ENCODE measurements around the gene BLM.
A peak's percentile ranks its signal among the peaks of the same experiment; 100 is the strongest.

BLM gene

DNA sequence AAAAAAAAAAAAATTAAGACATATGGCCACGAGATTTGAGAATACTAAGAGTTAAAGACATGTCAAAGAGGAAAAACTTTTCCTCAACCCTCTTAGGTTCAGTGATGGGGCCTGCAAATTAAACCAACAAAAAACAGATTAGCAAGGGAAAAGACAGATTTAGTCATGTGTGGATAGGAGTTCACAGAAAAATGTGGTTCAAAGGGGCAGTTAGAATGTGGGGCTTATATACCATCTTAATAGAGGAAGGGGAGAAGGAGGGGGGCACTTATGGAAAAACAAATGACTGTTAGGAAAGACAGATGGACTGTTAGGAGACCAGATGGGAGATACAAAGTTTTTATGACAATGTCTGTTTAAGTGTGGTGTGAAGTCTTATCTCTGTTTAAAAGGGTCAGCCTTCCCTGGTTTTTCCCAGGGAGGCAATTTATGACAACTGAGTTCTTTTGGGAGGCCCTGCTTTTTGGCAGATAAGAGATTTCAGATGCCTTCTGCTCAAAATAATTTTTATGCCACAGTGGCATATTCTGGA lies 82.6 kb downstream of the BLM start:
- no peak for DNase-seq

DNA sequence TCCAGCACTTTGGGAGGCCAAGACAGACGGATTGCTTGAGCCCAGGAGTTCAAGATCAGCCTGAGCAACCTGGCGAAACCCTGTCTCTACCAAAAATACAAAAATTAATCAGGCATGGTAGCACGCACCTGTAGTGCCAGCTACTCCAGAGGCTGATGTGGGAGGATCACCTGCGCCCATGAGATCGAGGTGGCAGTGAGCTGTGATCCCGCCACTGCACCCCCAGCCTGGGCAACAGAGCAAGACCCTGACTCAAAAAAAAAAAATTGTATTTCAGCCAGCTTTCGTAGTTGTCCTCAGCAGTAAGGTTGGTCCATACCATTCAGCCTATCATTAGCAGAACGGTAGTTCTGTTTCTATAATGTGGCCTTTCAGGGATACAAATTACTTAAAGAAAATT lies 84.7 kb downstream of the BLM start:
- no peak for DNase-seq

DNA sequence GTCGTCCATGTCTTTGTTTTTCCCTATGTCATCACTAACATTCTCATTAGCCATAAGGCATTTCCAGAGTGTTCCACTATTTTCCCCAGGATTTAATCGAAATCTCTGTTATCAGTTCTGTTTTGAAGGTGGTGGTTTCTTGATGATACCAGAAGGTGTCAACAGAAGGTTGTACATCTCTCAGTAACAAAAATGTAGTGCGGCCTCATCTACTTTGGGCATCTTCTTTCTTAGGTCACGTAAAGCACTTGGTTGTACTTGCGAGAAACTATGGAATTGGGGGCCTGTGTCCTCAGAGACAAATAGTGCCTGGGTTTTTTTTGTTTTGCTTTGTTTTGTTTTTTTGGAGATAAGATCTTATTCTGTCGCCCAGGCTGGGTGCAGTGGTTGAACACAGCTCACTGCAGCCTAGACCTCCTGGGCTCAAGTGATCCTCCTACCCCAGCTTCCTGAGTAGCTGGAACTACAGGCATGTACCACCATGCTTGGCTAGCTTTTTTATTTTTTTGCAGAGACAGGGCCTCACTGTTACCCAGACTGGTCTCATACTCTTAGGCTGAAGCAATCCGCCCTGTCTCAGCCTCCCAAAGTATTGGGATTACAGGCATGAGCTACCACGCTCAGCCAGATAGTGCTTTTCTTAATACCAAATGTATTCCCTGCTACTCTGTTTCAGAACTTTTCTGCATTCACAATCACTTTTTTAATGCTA lies 90.1 kb downstream of the BLM start:
- no peak for DNase-seq

DNA sequence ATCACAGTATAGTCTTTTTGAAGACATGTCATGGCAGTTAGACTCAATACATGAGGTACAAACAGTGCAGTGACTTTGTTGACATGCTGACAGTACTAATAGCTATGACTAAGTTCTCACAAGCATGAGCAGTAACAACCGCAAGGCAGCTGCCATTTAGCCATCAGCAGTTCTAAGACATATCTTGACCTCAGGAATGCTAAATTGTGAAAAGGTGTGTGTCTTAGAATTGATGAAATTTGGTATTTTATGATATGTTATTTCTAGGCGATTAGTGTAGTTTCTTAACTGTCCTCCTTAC lies 90.6 kb downstream of the BLM start:
- peak; percentile 42 for DNase-seq

DNA sequence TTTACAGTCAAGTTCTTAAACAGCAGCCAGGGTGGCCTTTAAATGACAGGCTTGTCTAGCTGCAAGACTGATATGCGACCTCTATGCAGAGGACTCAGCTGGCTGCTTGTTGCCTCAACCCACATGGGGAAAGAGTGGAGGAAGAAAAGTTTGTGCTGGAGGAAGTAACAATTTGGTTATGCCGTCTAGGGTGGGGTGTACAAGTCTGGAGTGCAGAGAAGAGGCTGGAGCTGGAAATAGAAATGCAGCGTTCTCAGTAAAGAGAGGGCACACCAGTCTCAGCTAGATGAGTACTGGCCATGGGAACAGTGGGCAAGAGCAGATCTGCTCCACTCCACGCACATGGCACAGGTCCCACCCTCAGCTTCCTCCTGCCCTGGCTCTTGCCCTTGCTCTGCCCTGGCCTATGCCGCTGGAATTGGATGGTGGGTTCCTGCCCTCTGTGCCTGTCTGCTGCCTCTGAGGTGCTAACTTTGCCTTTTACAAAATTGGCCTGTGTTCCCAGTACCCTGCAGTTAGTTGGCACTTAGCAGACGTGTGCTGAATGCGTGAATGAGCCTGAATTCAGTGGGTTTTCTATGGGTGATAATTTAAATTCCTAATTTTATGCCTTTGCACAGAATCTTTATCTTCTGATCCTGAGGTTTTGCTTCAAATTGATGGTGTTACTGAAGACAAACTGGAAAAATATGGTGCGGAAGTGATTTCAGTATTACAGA lies 91.5 kb downstream of the BLM start:
- DNase-seq: no peak

DNA sequence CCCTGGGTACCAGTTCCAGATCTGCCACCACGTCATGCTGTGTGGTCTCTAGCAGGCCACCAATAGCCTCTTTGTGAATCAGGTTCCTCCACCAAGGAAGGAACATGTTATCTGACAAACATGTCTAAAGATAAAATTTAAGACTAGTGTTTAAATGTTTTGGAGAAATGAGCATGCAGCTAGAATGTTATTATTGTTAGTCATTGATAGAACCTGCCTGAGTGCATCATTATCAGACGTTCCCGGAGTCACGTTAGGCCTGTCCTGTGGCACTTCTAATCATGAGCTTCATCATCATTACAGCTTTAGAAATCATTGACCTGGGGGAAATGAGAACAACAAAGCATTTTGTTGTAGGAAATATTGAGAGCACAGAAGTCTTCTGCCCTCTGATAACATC lies 92.4 kb downstream of the BLM start:
- no peak for DNase-seq

DNA sequence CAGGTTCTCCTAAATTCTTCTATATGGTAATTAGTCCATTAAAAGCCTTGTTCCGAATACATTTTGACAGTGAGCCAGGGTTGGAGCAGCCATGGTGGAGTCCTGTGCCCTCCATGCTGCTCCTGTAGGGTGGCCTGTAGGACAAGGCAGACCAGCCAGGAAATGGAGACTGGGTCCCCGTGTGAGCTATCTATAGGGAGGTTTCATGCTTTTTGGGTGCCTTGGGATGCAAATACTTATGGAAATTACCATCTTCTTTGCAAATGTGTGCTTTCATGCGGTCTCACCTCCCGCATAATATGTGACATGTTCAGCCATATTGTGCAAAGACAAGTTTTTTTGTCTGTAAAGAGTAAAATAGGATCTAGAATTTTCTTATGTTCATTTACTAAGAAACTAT lies 93.2 kb downstream of the BLM start:
- no peak for DNase-seq

DNA sequence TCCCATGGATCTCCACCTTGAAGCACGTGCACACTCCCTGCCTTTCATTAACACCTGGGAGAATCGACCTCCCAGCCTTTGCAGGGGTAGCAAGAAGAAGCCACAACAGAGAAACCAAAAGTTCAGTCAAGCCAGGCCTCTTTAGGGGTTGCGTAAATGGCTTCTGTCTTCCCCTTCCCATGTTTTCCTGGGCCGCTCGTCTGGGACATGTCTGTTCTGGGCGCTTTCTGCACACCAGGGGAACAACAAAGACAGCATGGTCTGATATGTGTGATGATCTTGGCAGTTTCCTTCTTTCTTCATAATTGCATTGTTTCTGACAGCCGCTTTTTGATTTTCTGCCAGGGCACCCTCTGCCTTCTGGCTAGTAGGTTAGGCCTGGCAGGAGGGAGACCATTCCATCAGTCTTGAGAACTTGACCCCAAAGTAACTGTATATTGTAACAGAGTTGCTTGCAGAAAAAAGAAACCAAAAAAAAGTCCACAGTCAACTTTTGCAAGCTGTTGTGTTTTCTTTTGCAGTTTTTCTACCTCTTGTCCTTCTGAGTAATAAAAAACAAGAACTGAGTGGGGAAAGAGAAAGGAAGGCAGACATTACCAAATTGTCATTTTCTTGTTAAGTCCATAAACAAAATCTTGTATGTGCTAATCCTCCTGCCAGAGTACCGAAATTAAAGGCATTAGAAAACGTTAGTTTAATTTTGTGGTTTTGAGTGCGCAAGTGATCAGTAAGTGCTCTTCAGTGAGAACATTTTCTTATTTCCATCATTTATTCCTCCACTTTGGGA lies 95.2 kb downstream of the BLM start:
- DNase-seq: no peak

DNA sequence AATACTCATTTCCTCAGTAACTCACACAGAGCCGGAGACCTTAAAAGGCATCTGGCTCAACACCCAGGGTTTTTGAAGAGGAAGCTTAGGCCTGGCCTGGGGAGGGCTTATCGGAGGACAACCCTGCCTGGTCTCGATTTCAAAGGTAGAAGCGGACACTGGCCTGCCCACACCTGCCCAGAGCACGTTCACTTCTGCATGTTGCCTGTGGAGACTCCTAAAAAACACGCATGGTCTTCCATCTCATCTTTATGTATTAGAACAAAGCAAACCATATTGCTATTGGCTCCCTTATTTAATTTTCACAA lies 95.8 kb downstream of the BLM start:
- no peak for DNase-seq

DNA sequence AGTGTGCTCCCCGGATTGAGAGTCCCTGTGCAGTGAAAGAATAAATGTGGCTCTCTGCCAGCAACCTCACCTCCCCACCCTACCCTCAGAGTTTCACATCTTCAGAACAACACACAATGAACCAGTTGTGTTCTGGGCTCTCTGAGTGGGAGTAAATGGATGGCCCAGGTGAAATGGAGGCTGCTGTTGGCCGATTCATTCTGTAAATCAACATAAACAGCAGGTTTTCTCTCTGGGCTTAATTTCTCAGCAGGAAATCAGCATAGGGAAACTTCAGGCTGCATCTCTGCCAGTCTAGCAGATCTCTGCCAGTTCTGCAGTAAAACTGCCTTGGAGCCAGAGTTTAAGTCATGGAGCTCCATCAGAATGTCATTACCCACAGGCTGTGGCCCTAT lies 96.6 kb downstream of the BLM start:
- peak; percentile 61 for DNase-seq

DNA sequence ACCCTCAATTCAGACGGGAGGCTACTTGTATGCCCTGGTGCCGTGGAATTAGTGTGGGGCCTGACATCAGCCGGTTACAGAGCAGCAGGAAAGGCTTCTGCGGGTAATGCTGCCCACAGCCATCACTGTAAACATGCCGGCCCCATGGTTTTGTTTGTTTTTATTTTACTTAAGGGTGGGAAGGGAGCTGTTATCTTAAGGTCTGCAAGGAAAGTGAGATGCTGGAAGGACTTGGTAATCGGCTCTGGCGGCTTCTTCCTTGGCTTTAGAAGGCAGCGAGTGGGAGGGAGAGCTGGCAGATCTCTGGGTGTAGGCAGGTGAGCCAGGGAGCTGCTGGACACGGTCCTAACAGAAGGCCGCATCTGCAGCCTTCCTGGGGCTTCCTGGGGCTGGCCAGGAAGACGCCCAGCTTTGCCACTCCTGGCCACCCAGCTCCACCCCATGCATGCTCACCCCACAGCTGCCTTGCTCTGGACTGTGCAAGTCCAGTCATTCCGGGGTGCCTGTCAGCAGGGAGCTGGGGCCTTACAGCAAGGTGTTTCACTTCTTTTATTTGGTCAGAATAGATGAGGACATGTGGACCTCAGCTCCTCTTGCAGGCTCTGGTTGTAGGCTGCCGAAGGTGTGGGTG lies 97.2 kb downstream of the BLM start:
- DNase-seq: peak; percentile 46

DNA sequence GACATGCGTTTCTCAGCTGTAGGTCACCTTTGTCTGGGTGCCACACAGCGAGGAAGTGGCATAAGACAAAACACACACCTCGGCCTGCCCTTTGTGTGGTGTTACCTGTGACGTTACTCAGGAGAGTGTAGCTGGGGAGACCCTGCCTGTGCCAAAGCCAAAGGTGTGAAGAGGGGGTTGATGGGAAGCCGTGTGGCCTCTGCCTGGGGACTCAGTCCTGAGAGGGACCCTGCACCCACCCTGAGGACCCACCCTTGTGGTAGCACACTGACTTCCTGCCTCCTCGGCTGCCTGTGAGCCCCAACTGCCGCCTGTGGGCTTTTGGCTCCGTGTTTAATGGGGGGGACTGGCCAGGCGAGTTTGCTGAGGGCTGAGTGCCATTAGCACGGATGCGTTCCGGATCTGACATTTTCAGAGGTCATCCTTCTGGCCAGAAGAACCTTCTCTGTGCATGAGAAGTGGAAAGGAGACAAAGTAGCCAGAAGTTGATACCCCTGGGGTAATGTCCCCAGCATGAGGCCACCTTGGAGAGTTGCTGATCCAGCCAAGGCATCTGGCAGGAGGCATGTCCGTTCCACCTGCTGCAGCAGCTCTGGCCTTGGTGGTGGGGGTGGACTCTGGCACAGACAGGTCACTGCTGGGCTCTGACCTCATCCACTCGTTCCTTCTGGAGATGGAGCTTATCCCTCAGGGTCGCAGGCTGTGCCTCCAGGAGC lies 99.4 kb downstream of the BLM start:
- no peak for DNase-seq

DNA sequence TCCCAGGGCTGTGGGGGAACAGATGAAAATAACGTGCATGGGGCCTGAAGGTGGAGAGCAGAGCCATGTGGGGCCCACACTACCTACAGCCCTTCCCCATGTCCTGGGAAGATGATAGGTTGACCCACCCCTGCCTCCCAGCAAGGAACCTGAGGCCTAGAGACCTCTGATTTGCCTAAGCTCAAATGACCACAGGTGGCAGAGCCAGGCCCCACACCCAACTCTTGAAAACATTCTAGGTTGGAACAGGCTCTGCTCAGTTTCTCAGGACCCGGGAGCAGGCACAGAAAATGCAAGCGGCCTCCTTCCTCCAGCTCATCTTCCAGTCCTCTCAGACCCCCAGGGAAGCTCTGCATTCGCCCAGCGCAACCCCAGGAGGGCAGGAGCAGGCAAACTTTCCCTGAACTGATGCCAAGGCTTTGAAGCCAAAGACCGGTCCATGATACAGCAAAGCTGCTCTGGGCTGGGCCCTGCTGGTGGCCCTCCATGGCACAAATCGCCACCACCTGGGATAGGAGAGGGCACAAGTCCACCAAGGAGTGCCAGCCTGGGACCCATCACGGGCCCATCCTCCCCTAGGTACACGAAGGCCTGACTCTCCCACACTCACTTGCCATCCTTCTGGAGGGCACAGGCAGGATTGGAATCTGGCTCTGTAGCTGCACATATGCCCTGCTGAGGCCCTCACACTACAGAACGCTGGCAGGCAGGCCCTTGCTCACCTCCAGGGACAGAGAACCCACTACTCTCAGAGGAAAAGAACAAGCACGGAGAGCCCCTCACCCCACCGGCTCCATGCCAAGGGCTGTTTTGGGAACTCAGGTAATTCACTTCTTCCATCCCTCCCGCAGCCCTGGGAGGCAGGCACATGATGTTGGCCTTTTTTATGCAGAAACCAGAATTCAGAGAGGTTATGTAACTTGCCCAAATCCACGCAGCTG lies 100.2 kb downstream of the BLM start:
- DNase-seq: no peak

DNA sequence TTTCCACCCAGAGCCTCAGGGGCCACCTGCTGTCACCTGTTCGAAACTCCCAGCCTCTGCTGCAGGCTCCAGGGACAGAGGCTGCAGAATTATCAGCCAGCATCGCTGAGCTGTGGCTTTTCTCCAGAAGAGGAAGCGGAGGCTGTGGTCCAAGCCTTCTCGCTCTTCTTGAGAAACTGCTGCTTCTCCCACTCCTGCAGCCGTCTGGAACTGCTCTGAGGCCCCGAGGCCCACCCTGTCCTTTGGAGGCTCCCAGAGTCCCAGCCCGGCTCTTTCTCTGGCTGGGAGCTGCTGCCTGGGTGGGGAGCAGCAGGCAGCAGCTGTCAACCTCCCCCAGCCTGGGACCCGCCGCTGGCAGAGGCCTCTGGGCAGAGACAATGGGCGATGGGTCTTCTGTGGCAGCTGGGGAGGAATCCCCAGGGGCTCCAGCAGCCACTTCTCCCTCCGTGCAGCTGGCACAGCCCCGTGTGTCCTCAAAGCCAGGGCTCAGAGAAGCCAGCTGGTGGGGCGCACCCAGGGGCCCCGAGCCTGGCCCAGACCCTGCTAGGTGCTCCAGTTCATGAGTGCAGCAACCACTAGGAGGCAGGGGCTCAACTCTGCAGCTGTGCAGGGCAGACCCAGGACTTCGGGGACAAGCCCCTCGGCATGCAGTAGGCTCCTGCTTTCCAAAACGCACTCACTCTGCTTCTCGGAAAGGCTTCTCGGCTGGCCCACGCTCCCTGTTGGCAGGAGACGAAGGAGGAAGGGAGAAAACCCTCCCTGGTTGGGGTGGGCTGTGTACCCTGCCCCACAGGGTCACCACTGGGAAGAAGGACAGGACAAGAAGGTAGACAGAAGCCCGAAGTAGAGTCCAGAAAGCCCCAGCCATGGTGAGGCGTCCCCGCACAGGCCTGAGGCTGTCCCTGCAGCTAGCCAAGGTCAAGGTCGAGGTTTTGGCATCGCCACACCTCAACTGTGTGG lies 101.4 kb downstream of the BLM start:
- peak; percentile 75 for DNase-seq

DNA sequence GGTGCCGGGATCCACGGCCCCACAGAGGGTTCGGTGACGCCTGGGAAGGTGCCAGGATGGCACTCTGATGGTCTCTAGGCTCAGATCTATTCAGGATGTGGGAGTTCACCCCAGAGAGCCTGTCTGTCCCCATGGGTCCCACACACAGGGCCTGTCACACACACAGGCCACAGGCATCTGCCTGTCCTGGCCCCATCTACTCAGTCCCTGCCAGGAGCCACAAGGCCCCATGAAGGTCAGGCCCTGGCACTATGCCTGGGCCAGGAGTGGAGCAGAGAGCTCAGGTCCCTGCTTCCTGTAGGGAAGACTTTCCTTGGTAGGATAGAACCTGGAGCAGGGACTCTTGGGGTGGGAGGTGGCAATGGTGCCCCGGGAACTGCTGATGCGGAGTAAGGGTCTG lies 102.2 kb downstream of the BLM start:
- no peak for DNase-seq

DNA sequence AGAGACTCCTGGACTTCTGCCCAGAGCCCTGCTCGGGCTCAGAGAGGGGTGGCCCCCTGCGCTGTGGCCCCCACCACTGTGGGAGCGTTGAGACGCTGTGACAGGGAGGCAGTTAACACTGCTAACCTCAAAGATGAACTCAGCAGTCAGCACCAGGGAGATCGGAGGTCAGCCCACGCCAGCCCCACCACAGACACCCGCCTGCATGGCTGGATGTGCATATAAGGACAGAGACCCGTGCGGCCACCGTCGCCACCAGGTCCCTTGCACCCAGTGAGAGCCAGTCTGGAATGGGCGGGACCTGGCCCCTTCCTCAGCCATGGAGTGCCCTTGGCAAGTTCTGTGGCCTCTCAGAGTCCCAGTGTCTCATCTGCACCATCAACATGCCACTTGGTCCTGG lies 102.7 kb downstream of the BLM start:
- peak; percentile 58 for DNase-seq

DNA sequence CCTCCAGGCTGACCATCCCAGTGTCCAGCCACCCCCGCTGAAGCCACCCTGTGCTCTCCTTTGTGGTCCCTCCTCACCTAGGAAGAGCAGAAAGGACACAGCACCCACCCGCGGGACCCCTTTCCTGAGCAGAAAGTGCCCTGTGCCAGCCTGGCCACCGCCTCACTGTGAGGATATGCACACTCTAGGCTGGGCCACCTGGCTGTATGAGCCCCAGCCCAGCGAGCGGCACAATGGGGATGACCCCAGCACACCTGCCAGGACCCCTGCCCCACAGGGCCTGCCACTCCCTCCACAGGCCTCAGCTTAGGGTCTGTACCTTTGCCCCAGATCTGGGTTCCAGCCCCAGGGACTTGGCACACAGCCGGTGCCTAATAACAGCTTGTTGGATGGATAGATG lies 103.3 kb downstream of the BLM start:
- no peak for DNase-seq

DNA sequence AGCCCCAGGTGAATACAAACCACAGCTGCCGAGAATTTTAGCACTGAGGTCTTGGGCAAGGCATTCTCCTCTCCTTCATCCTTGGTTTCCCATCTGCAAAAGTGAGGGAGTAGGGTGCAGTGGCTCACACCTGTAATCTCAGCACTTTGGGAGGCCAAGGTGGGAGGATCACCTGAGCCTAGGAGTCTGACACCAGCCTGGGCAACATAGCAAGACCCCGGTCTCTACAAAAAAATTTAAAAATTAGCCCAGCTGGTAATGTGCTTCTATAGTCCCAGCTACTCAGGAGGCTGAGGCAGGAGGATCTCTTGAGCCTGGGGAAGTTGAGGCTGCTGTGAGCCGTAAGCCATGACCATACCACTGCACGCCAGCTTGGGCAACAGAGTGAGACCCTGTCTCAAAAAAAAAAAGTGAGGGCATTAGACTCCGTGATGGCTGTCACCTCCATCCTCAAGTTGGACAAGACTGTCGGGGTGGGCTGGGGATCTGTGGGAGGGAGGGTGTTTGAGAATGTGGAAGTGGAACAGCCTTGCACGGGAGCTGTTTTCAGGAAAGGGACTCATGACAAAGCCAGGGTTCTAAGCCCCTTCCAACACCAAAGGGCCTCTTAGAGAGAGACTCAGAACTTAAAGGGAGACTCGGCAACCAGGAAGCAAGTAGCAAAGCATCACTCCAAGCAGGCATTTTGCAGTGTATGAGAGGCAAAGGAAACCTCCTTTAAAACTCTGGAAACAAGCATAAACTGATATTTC lies 105.2 kb downstream of the BLM start:
- no peak for DNase-seq

DNA sequence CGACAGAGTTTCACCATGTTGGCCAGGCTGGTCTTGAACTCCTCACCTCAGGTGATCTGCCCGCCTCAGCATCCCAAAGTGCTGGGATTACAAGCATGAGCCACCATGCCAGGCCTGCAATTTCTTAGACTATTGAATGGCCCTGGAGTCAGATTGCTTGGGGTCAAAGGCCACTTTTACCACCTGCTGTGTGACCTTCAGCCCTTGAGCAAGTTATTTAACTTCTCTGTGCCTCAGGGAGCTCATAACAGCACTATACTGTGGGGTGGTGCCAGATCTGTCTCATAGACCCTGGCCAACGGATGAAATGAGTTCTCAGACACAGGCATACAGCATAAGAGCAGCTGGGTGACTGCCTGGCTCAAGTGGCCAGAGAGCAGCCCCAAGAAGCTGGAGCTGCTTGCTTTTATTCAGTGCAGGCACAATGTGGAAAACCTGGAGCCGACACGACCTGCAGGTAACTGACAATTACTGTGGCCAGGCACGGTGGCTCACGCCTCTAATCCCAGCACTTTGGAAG lies 106.4 kb downstream of the BLM start:
- DNase-seq: no peak

Data from activated CD4-positive, alpha-beta T cell treated with anti-CD3 and anti-CD28 coated beads, Interleukin-10, Interleukin-2, amounts not matched to agents 100 ng/mL and 50 ng/mL, durations not matched to agents 16 hours and 8 hours (primary cell).